IMR-90 (cell line): ENCODE results near the gene IL20RA. TPM values are rescaled to one million over a fixed set of nuclear protein-coding genes. Genes with fewer than 3 reads are reported as not detected.

Experiments used
- ATAC-seq: fragments of 200-7000 bp; cut with Tn5 transposase; 2 replicates; pipeline ENCODE4 v1.9.1; 2020; ENCODE audit warnings: low read depth, mild to moderate bottlenecking, moderate library complexity
- BruUV-seq: library from RNA; stranded (reverse); fragments of 400-500 nt; replicated peaks from 2 replicates; lab custom pipeline; 2021; lab: Mats Ljungman, UMichigan
- CTCF ChIA-PET: fragments of 300-600 bp; formaldehyde crosslinking; extraction: SDS; loops from one replicate; lab custom pipeline; 2021; ENCODE audit warnings: antibody characterized with exemption; lab: Yijun Ruan, JAX
- POLR2A ChIA-PET: fragments of 300-600 bp; sonication (Branson Sonifier 250); formaldehyde crosslinking; loops from one replicate; lab custom pipeline; 2022; ENCODE audit warnings: antibody characterized with exemption; ENCODE audit not compliant: unreplicated experiment; lab: Charles Lee
- DNase-seq: peaks from one replicate; pipeline ENCODE4 v3.0.0; 2013
- H2AFZ ChIP-seq: replicated peaks from 2 replicates; pipeline ENCODE3; 2013; ENCODE audit warnings: low read length, mild to moderate bottlenecking; ENCODE audit not compliant: poor library complexity
- H2AK5ac ChIP-seq: 2 replicates; pipeline ENCODE4 v1.6.1; 2013; ENCODE audit warnings: low read depth, low read length, inconsistent platforms
- H2AK9ac ChIP-seq: replicated peaks from 2 replicates; pipeline ENCODE3; 2013; ENCODE audit warnings: mild to moderate bottlenecking, low read depth, low read length, moderate library complexity; ENCODE audit not compliant: poor library complexity
- H2BK120ac ChIP-seq: 2 replicates; pipeline ENCODE4 v1.6.1; 2013; ENCODE audit warnings: low read depth, low read length, inconsistent platforms
- H2BK15ac ChIP-seq: 3 replicates; pipeline ENCODE4 v1.6.1; 2013; ENCODE audit warnings: low read depth, low read length, inconsistent platforms
- H2BK20ac ChIP-seq: 2 replicates; pipeline ENCODE4 v1.6.1; 2013; ENCODE audit warnings: low read depth, mild to moderate bottlenecking, inconsistent platforms, low read length, moderate library complexity
- H2BK5ac ChIP-seq: 2 replicates; pipeline ENCODE4 v1.6.1; 2013; ENCODE audit warnings: mild to moderate bottlenecking, low read depth, low read length, inconsistent platforms; ENCODE audit not compliant: poor library complexity, severe bottlenecking
- H3K14ac ChIP-seq: replicated peaks from 2 replicates; pipeline ENCODE4 v1.6.1; 2013; ENCODE audit warnings: low read depth, low read length, inconsistent platforms
- H3K18ac ChIP-seq: 2 replicates; pipeline ENCODE4 v1.6.1; 2013; ENCODE audit warnings: low read depth, low read length, control low read depth
- H3K23ac ChIP-seq: 2 replicates; pipeline ENCODE4 v1.6.1; 2013; ENCODE audit warnings: low read depth, low read length, inconsistent platforms
- H3K27ac ChIP-seq: 2 replicates; pipeline ENCODE4 v1.5.1; 2013; ENCODE audit warnings: mild to moderate bottlenecking, control low read depth, low read length; ENCODE audit not compliant: insufficient read depth
- H3K27me3 ChIP-seq: 2 replicates; pipeline ENCODE4 v1.6.1; 2013; ENCODE audit warnings: low read length; ENCODE audit not compliant: control insufficient read depth, insufficient read depth
- H3K36me3 ChIP-seq: 2 replicates; pipeline ENCODE4 v1.6.1; 2013; ENCODE audit warnings: low read length, mixed read lengths; ENCODE audit not compliant: control insufficient read depth, insufficient read depth
- H3K4ac ChIP-seq: 2 replicates; pipeline ENCODE4 v1.6.1; 2013; ENCODE audit warnings: low read depth, low read length, inconsistent platforms
- H3K4me1 ChIP-seq: 2 replicates; pipeline ENCODE4 v1.6.1; 2013; ENCODE audit warnings: low read length, mixed read lengths; ENCODE audit not compliant: control insufficient read depth, insufficient read depth
- H3K4me2 ChIP-seq: 2 replicates; pipeline ENCODE4 v1.6.1; 2013; ENCODE audit warnings: low read depth, mild to moderate bottlenecking, control low read depth, low read length, moderate library complexity
- H3K4me3 ChIP-seq: 2 replicates; pipeline ENCODE4 v1.5.1; 2013; ENCODE audit warnings: low read depth, mild to moderate bottlenecking, control low read depth, low read length, moderate library complexity; ENCODE audit not compliant: insufficient read depth
- H3K56ac ChIP-seq: 2 replicates; pipeline ENCODE4 v1.6.1; 2013; ENCODE audit warnings: low read length, inconsistent platforms; ENCODE audit not compliant: insufficient read depth; ENCODE audit errors: extremely low read depth
- H3K79me1 ChIP-seq, 2 experiments: 2 replicates each; pipeline ENCODE4 v1.6.1; 2013; ENCODE audit warnings: low read length in 2 of 2, inconsistent platforms in 1 of 2, low read depth in 1 of 2
- H3K9ac ChIP-seq: 2 replicates; pipeline ENCODE4 v1.6.1; 2013; ENCODE audit warnings: low read depth, low read length, control low read depth
- H3K9me1 ChIP-seq: 2 replicates; pipeline ENCODE4 v1.6.1; 2013; ENCODE audit warnings: low read length, inconsistent platforms; ENCODE audit not compliant: insufficient read depth
- H3K9me3 ChIP-seq: 2 replicates; pipeline ENCODE4 v1.6.1; 2013; ENCODE audit warnings: low read length; ENCODE audit not compliant: control insufficient read depth, insufficient read depth
- H4K20me1 ChIP-seq: 2 replicates; pipeline ENCODE4 v1.6.1; 2013; ENCODE audit warnings: low read length, inconsistent platforms; ENCODE audit not compliant: insufficient read depth
- H4K5ac ChIP-seq: 2 replicates; pipeline ENCODE4 v1.6.1; 2013; ENCODE audit warnings: mild to moderate bottlenecking, low read depth, low read length, control low read depth
- H4K8ac ChIP-seq, 2 experiments: 2 replicates each; pipeline ENCODE4 v1.6.1; 2013; ENCODE audit warnings: low read depth in 2 of 2, low read length in 2 of 2, control low read depth in 1 of 2, inconsistent platforms in 1 of 2
- H4K91ac ChIP-seq: 2 replicates; pipeline ENCODE4 v1.6.1; 2013; ENCODE audit warnings: low read depth, low read length, inconsistent platforms; ENCODE audit not compliant: insufficient read depth
- RCOR1 ChIP-seq: IDR thresholded peaks from 2 replicates; pipeline ENCODE4 v1.6.1; 2012; ENCODE audit warnings: mild to moderate bottlenecking, low read length, improper control_type of control experiment; ENCODE audit not compliant: insufficient replicate concordance
- WGBS, 2 experiments: methylation state at CpG; one replicate each; pipeline versions ENCODE4 v1.1.5 to v1.1.7; 2013; ENCODE audit warnings: missing lambda C conversion rate in 2 of 2; ENCODE audit not compliant: insufficient read length in 1 of 2; ENCODE audit errors: extremely low coverage in 2 of 2; 5-methylcytosine and 5-hydroxymethylcytosine counted together
- dilution Hi-C: fragments of 300-500 bp; cut with HindIII; formaldehyde crosslinking; loops from one replicate; pipeline ENCODE4 v1.14.3; 2018; ENCODE audit warnings: low sequenced_read_pairs; ENCODE audit not compliant: unreplicated experiment
- in situ Hi-C: fragments of 300-500 bp; cut with MboI; formaldehyde crosslinking; loops from 3 replicates; pipeline ENCODE4 v1.14.3; 2019; ENCODE audit warnings: low sequenced_read_pairs, inconsistent platforms, mixed read lengths
- intact Hi-C: fragments of 100-400 bp; cut with micrococcal nuclease; formaldehyde crosslinking; loops from 2 replicates; pipeline ENCODE4 v1.10.0; 2022
- polyA plus RNA-seq, 3 experiments: library from polyadenylated mRNA; depleted of rRNA; stranded (reverse); fragments of >200 nt; gene quantifications; 2 replicates each; pipeline ENCODE4 v1.2.3, GENCODE V29; 2012; ENCODE audit warnings: low replicate concordance in 1 of 3
- total RNA-seq: library from RNA; depleted of rRNA; stranded (reverse); fragments of >200 nt; gene quantifications from 2 replicates; pipeline ENCODE4 v1.2.3, GENCODE V29; 2012

Gene IL20RA
- total and polyA plus RNA-seq, 2 of the 4 experiments (the other 2 are of a cell fraction), result 0.02 TPM; not detected in 1

DNA sequence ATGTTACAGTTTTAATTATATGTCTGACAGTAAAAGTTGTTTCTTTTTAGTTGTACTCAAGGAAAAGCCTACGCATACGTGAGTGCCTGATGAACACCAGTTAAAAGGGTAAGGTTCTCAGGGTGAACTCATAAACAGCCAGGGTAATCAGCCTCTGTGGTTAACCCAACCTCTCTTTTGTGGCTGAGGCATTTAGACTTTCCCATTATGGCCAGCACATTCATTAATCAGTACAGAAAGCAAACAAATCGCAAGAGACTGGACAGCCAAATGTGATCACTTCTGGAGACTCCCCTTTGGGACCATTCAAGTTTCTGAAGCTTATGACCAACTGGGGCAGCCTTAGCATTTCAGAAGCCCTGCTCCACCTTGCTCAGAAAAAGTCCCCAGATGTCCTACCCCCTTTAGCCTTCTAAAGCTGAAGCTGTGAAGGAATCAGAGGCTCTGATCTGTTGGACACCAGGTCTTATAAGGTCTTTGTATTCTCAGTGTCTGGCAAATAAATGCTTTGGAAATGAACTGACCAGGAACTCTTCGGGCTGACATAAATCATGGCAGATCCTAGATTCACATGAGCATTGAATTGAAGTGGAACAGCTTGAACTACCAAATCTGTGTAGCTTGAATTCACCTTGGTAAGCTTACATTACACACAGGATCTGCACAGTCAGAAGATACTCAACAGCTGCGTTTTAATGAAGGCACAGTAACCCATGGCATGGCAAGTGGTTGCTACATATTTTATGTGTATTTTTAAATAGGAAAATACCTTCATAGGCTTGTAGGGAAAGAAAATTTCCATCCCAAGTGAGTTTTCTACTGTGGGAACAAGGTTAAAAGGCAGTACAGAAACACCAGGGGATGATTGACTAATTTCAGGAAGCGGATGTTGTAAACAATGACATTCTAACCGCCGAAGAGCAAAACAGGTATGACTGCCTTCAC is 18.7 kb downstream of the IL20RA start:
- H3K4me3 ChIP-seq, result no peak overlapping the region
- H3K18ac ChIP-seq, result no peak overlapping the region
- H3K14ac ChIP-seq, result no peak overlapping the region
- no peak overlapping the region for H3K4ac ChIP-seq
- H2BK15ac ChIP-seq, result no peak overlapping the region
- ChIA-PET POLR2A (no interaction called here), CTCF (no interaction called here)
- no peak overlapping the region for H4K8ac ChIP-seq
- H3K27ac ChIP-seq, result no peak overlapping the region
- no peak overlapping the region for H3K23ac ChIP-seq
- H3K27me3 ChIP-seq, result peaks cover 2% of the 10 kb centered on the region; the same call in 1 of the 2 replicates
- in situ Hi-C loops (no loop called here), intact Hi-C loops (no loop called here), dilution Hi-C loops (no loop called here)
- H2BK5ac ChIP-seq, result no peak overlapping the region
- H2AK9ac ChIP-seq, result no peak overlapping the region
- H3K9me3 ChIP-seq, result no peaks in the 10 kb centered on the region
- H2BK120ac ChIP-seq, result no peak overlapping the region
- H2BK20ac ChIP-seq, result no peak overlapping the region
- H3K9me1 ChIP-seq, result no peaks in the 10 kb centered on the region
- H3K9ac ChIP-seq, result no peak overlapping the region
- no peak overlapping the region for H4K91ac ChIP-seq
- H2AFZ ChIP-seq, result no peak overlapping the region
- no TSS peak for BruUV-seq
- H3K4me1 ChIP-seq, result no peaks in the 10 kb centered on the region
- no peak for DNase-seq
- no peak overlapping the region for H3K4me2 ChIP-seq
- H4K20me1 ChIP-seq, result no peaks in the 10 kb centered on the region
- no peak for ATAC-seq
- no peaks in the 10 kb centered on the region for H3K79me1 ChIP-seq
- no peak for TF ChIP-seq RCOR1
- H4K5ac ChIP-seq, result no peak overlapping the region
- no peak overlapping the region for H3K56ac ChIP-seq
- H2AK5ac ChIP-seq, result no peak overlapping the region
- WGBS, 2 experiments, result 78% methylated on average over 3 of the region's 8 CpGs; no CpG with 5 or more reads in 1 of the 2 experiments
- no peaks in the 10 kb centered on the region for H3K36me3 ChIP-seq
